ENCODE results near the gene ZNF302. TPM values are rescaled to one million over a fixed set of nuclear protein-coding genes. Genes with fewer than 3 reads are reported as not detected.

ZNF302 gene
- total RNA-seq, 1 experiment from 2014 or later, result 23.3 TPM

- no peak for TF ChIP-seq CTCF (conservative IDR thresholded peaks at IDR 0.05)
- no peak for DNase-seq
- no peak overlapping the region for H2AFZ ChIP-seq (ENCODE audit: low read length)
- no peaks in the 10 kb centered on the region for H3K9me3 ChIP-seq (ENCODE audit: control insufficient read depth, low read depth, low read length)
- H3K79me1 ChIP-seq (ENCODE audit: insufficient read depth, low read depth, low read length, poor library complexity, severe bottlenecking), result no peaks in the 10 kb centered on the region
- H4K91ac ChIP-seq (ENCODE audit: insufficient read length, low read depth, low read length), result no peak overlapping the region
- H3K79me2 ChIP-seq (ENCODE audit: insufficient read depth, low read length), result no peaks in the 10 kb centered on the region
- H3K9me3 Mint-ChIP-seq, result peaks cover 9 to 31% of the 10 kb centered on the region in 2 experiments; a peak in 4 of 5 replicates
- no peak overlapping the region for H2BK120ac ChIP-seq (ENCODE audit: low read depth, low read length, poor library complexity, severe bottlenecking)
- no peaks in the 10 kb centered on the region for H3K27me3 ChIP-seq (ENCODE audit: insufficient read depth, low read length)
- H3K4me1 Mint-ChIP-seq, result peaks cover 8 to 10% of the 10 kb centered on the region in 2 experiments
- H2BK5ac ChIP-seq (ENCODE audit: insufficient read length, low read length), result no peak overlapping the region
- peaks cover 25% of the 10 kb centered on the region for H3K27me3 Mint-ChIP-seq (ENCODE audit: low read depth)
- H3K4ac ChIP-seq (ENCODE audit: low read depth, low read length), result no peak overlapping the region
- H3K18ac ChIP-seq (ENCODE audit: insufficient read length, low read depth, low read length), result no peak overlapping the region
- peaks cover 0 to 4% (median 4%) of the 10 kb centered on the region in 3 experiments; a peak in 4 of 7 replicates for H3K36me3 Mint-ChIP-seq (ENCODE audit: insufficient read depth in 1 of 3, low read depth in 3 of 3)
- no peak overlapping the region for H3K56ac ChIP-seq (ENCODE audit: insufficient read length, low read depth, low read length)
- no peak overlapping the region for H3K27ac Mint-ChIP-seq
- no peak overlapping the region for H2BK20ac ChIP-seq (ENCODE audit: low read depth, low read length, poor library complexity, severe bottlenecking)
- H2BK12ac ChIP-seq (ENCODE audit: insufficient read length, low read depth, low read length), result no peak overlapping the region
- peaks cover 18% of the 10 kb centered on the region for H3K23me2 ChIP-seq (ENCODE audit: insufficient read length, low read depth, low read length, poor library complexity, severe bottlenecking)
- WGBS (ENCODE audit: extremely low coverage, insufficient read length, low lambda C conversion rate), result no CpG with 5 or more reads among the region's 3 CpGs
- no peak overlapping the region for H3K27ac ChIP-seq (ENCODE audit: insufficient read length, low read depth, low read length)
- H4K5ac ChIP-seq (ENCODE audit: insufficient read length, low read depth, low read length), result no peak overlapping the region
- no peak overlapping the region for H4K8ac ChIP-seq (replicated peaks; ENCODE audit: insufficient read length, low read depth, low read length)
- H3K4me2 ChIP-seq (ENCODE audit: insufficient read depth, insufficient read length, low read length), result no peak overlapping the region
- H2AK5ac ChIP-seq (ENCODE audit: insufficient read length, low read length), result no peak overlapping the region
- no peak overlapping the region for H3K4me3 Mint-ChIP-seq
- H3K4me1 ChIP-seq (ENCODE audit: insufficient read depth, low read length), result peaks cover 2% of the 10 kb centered on the region; the same call in 1 of the 2 replicates
- no peak overlapping the region for H3K9ac ChIP-seq (ENCODE audit: extremely low read depth, insufficient read length, low read length)
- H3K14ac ChIP-seq (ENCODE audit: insufficient read depth, low read length), result no peak overlapping the region
- H3K23ac ChIP-seq (ENCODE audit: insufficient read length, low read depth, low read length), result no peak overlapping the region
- no peak overlapping the region for H2BK15ac ChIP-seq (ENCODE audit: low read depth, low read length)
- H4K20me1 ChIP-seq (ENCODE audit: control insufficient read depth, insufficient read depth, insufficient read length), result no peaks in the 10 kb centered on the region
- no peak overlapping the region for H3T11ph ChIP-seq (ENCODE audit: low read length)
Measured at GRCh38 chr19:34673590-34673989, 3.9 kb upstream of the ZNF302 start.

Data from H9 (cell line).